ENCODE results near the gene ARFGAP1.

GRCh38 chr20:63311186-63311832, 38.7 kb downstream of the ARFGAP1 start:
- no peak for TF ChIP-seq CTCF (IDR thresholded peaks at IDR 0.05; ENCODE audit: low read depth, low read length)
- TF ChIP-seq EZH2phosphoT487 (IDR thresholded peaks at IDR 0.05; ENCODE audit: low read depth): no peak
